ENCODE results near the gene UNG.

The UNG gene

DNA sequence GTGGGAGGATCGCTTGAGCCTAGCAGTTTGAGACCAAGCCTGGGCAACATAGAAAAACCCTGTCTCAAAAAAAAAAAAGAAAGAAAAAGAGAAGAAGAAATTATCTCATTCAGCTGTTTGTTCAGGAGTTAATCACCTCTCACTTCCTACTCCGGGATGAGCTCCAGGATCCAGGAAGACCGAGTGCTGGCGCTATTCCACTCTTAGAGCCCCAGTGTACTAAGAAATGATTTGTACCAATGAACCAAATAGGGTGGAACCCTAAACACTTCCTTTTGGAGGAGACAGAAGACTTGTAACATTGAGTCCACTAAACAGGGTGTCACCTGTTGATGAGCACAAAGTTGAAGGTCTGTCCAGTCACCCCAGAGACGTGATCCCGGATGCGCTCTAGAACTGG is 7.7 kb upstream of the UNG start:
- no peak for DNase-seq (ENCODE audit: low spot score)

DNA sequence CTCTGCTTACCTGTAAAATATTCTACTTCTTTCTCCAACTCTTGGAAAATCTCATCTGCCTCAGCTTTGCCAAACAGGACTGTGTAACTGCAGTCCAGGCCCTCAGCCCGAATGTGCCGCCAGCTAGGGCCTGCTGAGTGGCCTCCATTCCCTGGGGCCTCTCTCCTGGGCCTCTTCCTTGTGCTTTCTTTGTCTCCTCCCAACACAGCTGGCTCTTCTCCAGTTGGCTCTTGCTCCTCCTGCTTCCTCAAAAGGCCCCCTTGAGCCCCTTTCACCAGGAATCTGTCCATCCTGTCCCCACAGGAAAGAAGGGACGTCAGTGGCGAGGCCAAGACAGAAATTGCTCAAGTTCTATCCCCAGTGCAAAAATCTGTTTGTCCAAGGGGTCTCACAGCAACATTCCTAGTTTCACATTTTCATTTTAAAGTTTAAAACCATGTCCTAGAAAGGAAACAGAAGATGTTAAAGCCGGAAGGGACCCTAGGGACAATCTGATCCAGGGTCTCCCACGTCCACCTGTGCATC is 4.8 kb upstream of the UNG start:
- no peak for DNase-seq (ENCODE audit: low spot score)

DNA sequence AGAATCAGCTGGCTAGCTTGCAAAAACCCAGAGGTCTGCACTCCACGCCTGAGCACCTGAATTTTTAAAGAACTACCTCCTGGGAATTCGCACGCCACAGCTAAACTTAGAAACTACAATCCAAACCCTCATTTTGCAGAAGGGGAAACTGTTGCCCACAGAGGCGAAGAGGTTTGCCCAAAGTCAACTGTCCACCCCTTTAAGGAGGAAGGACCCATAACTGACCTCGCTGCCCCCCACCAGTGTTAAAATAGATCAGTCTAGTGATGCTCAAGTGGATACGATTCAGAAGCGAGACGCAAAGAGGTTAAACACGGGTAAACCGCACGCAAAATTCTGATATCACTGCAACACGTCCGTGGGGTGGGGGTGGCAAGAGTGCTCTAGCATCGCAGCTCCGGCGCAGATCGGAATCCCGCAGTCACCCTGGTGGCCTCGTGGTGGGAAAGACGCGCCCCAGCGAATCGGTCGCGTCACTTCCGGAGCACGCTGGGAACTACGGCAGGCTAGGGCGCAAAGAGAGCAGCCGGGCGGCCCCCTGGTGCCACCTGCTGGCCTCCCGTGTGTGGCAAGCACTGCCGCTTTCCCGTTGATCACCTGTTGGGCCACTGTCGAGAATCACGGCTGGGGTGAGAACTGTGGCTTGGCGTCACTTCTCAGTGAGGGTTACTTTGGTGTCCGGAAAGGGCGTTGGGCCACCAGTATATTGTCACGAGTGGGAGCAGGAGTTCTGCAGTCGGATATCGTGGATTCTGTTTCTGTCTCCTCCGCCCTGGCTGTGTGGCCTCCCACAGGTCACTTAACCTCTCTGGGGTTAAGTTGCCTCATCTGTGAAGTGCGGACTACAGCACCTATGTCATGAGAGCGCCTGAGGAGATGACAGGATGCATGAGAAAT is 4.1 kb upstream of the UNG start, which contains the start of gene ALKBH2:
ALKBH2 (minus strand) TSS at position 451 of the 897 bp plus-strand sequence. CDS start 686 bp downstream, outside the sequence.
- peak; percentile 94 for DNase-seq (ENCODE audit: low spot score)

DNA sequence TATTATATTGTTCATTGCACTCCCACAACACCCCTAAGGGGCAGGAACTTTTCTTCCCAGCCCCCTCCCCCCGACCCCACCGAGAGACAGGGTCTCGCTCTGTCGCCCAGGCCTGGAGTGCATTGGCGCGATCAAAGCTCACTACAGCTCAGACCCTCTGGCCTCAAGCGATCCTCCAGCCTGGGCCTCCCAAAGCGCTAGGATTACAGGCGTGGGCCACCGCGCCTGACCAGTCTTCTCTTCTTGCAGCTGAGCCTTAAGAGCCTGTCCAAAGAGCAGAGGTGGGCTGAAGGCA is 310 bp upstream of the UNG start:
- DNase-seq (ENCODE audit: low spot score), result no peak

DNA sequence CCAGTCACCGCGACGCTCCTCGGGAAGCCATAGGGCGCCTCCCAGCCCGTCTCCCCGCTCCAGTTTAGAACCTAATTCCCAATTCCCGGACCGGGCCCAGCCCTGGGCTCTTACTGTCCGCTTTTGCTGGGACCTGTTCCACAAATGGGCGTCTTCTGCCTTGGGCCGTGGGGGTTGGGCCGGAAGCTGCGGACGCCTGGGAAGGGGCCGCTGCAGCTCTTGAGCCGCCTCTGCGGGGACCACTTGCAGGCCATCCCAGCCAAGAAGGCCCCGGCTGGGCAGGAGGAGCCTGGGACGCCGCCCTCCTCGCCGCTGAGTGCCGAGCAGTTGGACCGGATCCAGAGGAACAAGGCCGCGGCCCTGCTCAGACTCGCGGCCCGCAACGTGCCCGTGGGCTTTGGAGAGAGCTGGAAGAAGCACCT is 797 bp downstream of the UNG start:
- DNase-seq (ENCODE audit: low spot score), result no peak

DNA sequence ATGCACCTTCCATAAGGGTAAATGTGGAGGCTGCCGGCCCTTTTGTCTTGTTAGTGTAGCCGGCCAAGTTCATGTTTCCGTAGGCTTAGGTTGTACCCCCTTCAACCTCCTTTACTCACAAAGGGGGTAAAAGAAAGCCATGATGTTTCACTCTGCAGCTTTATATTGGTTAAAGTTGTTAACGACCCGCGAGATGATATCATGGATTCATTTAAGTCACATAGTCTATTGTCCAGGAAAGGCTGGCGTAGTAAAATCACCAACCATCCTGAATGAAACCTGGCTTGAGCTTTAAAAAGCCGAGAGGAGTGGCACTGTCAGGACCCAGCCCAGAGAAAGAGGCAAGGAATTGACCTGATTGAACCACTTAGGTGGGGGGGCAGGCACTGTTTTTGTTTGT is 1.3 kb downstream of the UNG start:
- no peak for DNase-seq (ENCODE audit: low spot score)

DNA sequence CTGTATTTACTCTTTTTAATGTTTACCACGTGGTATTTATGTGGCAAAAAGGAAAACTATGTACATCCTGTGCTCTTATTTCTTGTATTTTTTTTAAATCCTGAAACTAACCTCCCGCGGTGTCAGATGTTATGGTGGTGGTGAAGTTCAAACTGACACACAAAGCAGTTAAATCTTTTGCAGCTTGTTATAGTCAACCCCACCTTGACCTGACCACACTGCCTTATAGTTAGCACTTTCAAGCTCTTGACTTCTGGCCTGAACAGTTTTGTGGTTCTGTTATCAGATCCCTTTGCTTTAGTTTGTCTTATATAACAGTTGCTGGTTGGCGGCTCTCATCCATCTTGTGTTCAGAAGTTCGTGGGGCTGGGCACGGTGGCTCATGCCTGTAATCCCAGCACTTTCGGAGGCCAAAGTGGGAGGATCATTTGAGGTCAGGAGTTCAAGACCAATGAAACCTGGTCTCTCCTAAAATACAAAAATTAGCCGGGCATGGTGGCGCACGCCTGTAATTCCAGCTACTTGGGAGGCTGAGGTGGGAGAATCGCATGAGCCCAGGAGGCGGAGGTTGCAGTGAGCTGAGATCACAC is 2.1 kb downstream of the UNG start:
- DNase-seq (ENCODE audit: low spot score), result no peak

DNA sequence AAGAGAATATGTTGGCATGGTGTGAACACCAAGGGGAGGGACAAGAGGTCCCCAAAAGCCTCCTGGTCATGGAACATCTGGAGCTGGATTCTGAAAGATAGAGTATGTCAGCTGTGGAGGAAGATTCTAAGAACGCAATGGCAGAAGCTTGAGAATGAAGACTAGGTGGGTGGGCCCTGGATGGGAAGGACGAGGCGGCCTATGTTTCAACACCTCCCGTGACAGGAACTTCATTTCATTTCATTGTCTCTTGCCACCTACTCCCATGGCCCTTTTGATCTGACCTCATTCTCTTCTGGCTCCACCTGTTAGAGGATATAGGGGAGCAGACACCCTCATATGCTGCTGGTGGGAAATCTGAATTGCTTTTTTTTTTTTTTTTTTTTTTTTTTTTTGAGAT is 3.3 kb downstream of the UNG start:
- no peak for DNase-seq (ENCODE audit: low spot score)

DNA sequence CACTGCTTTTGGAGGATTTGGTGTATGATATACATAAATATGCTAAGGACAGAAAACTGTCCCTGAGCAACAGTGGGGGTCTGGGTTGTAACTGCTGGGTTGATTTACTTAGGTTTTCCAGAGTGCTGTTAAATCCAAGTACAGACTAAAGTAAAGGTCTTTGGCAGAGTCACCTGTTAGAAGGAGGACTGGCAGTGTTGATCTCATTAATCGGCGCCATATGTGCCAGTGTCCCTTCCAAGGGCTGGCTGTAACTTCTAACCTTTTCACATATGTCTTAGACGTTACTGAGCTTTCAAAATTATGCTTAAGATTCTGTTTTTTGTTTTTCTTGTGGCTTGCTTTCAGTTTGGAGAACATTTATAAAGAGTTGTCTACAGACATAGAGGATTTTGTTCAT is 5.1 kb downstream of the UNG start:
- DNase-seq (ENCODE audit: low spot score), result no peak

DNA sequence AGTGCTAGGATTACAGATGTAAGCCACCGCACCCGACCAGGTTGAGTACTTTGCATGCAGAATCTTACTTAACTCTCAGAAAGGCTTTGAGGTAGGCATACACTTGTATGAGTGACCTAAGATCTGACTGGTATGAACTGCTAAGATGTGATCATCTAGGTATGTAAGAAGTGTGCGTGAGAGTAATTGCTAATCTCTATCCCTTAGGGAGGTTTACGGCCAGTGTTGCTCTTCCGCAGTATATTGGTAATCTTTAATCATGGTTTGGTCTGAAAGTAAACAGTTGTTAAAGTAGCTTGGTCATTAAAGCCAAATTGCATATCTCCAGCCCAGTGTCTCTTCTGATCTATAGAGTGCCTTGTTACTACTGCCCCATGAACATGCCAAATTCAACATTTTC is 7.8 kb downstream of the UNG start:
- DNase-seq (ENCODE audit: low spot score), result no peak

DNA sequence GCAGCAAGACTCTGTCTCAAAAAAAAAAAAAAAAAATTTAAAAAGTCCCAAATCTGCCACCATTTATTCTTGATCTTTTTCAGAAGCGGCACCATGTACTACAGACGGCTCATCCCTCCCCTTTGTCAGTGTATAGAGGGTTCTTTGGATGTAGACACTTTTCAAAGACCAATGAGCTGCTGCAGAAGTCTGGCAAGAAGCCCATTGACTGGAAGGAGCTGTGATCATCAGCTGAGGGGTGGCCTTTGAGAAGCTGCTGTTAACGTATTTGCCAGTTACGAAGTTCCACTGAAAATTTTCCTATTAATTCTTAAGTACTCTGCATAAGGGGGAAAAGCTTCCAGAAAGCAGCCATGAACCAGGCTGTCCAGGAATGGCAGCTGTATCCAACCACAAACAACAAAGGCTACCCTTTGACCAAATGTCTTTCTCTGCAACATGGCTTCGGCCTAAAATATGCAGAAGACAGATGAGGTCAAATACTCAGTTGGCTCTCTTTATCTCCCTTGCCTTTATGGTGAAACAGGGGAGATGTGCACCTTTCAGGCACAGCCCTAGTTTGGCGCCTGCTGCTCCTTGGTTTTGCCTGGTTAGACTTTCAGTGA is 12.5 kb downstream of the UNG start:
- DNase-seq (ENCODE audit: low spot score), result no peak

DNA sequence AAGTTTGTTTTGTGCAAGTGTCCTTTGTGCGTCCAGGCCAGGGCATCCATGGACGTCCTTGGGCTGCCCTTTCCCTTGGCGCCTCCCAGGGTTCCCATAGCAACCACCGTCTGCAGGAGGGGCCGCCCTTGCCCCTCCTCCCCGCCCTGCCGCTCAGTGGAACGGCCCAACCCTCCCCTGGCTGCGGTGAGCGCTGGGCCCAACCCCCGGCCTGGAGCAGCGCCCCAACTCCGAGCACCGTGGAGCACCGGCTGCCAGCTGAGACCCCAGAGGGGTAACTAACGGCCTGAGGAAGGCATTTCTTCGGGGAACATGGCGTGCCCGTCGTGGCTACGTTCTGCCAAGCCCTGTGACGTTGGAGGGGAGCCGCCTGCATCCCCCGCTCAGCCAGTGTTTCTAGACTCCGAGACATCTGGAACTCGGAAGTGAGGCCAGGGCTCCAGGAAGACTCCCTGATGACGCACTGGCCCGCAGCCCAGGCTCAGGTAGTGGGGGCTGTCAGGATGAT is 13.6 kb downstream of the UNG start:
- DNase-seq (ENCODE audit: low spot score), result no peak

DNA sequence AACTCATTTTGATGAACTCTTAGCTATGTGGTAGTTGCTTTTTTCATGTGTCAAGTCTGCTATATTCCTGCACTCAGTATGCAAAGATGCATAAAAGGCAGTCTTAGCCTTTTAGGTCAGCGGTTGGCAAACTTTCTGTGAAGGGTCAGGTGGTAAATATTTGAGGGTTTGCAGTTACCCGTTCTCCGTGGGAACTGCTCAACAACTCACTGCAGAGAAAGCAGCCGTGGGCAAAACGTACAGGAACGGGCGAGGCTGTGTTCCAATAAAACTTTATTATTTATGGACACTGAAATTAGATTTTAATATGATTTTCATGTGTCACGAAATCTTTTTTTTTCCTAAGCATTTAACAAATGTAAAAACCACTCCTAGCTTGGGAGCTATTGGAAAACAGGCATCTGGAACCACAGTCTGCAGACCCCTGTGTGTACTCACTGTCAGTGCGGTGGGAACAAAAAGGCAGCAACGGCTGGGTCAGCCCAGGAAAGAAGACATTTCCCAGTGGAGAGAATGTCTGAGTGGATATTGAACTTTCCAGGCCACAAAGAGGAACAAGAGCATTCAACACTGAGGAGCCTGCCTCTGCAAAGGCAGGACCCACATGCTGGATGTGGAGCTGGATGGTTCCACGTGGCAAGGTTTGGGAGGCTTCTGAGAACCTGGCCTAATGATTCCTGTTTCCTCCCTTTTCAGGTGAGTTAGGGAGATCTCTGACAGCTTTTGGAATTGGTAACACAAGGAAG is 15.5 kb downstream of the UNG start:
- DNase-seq (ENCODE audit: low spot score), result no peak

DNA sequence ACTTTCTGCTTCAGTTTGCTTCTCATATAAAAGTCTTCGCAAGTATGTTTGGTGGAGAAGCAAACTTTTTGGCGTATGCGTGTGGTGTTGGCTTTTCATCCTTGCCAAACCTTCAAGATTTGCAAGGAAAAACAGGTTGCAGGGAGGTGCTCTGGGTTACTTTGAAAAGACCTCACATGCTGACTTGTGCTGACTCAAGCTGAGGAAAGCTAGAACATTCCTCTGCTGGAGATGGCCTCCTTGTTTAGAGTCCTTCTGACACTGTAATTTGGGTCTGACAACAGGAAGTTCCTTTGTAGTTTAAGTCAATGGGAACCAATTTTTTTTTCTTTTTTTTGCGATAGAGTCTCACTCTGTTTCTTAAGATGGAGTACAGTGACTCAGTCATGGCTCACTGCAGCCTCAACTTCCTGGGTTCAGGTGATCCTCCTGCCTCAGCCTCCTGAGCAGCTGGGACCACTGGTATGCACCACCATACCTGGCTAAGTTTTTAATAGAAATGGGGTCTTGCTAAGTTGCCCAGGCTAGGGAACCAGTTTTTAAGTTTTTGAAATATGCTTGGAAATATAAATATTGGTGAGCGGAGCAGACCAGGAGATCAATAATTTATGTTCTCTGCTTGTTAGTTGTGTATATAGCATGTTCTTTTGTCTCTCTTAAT is 16.4 kb downstream of the UNG start:
- no peak for DNase-seq (ENCODE audit: low spot score)

DNA sequence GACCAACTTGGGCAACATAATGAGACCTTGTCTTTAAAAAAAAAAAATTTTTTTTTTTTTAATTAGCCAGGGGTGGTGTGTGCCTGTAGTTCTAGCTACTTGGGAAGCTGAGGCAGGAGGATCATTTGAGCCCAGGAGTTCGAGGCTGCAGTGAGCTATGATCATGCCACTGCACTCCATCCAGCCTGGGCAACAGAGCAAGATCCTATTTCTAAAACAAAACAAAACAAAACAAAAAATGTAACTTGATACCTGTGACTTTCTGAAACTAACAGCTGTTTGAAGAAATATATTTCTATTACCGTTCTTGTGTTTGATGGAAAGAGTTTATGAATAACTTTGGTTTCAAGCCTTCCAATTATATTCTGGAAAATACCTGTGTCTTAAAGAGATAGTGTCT is 17.2 kb downstream of the UNG start:
- no peak for DNase-seq (ENCODE audit: low spot score)

DNA sequence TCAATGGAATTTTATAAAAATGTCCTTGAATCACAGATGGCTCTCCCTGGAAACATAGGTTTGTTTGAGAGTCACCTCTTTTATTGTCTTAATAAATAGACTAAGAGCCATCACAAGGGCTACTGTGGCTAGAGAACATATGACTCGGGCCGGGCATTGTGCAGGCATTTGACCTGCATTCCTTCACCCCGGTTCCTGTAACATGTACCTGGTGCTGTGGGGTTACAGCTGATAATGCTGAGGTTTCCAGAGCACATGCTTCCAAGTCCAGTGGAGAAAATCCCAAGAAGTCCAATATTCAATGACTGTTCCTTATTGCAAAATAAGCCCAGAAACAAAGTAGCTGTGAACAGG is 18.0 kb downstream of the UNG start:
- no peak for DNase-seq (ENCODE audit: low spot score)

DNA sequence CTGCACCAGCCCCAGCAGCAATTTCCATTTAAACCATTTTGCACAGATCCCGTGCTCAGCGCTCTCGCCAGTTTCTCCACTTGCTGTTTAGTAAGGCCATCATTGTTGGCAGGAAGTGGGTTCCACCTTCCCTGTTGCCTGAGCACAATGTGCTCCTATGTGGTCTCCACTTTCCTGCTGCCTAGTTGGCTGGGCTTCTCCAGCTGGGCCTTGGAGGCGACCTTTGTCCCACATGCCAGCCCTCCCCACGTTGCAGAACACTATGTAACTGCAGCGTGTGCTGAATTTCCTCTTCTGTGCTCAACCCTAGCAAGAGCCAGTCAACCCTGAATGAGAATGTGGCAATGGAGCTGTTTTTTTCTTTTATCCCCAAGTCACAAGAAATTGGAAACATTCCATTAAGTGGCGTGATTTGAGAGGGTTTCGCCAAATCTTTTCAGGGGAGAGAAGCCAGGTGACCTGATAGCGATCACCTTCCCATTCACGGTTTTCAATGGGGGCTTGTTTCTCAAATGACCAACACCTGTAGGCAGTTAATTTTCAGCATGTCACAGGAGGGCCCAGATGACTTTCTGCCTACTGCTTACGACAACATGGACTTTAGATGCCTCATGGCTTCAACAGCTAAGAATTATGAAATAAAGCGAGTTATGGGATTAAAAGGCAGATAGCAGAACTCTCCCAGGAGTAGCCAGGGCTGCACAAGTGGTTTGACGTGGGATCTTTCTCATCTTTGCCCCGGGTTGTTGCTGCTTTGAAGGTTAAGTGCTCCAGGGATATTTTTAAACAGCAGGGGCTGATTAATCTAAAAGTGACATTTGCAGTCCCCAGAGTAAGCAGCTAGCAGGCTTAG is 18.6 kb downstream of the UNG start, which contains the start of gene ACACB:
ACACB (plus strand) TSS at position 830 of the 853 bp plus-strand sequence. CDS start 22,819 bp downstream, outside the sequence.
- no peak for DNase-seq (ENCODE audit: low spot score)

DNA sequence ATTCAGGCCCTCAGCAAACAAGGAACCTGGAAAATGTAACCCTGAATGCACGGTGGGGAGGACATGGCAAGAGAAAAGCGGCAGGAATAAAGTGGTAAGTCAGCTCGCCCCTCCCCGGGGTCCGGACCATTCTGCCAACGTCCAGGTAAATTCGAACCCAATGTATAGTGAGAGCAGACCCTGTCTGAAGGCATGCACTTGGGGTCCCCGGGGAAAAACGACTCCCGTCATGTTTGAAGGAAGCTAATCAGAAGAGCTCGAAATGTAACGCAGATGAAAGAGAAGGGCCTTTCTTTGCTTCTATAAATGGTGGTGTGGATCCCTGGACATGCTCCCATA is 19.2 kb downstream of the UNG start:
- DNase-seq (ENCODE audit: low spot score), result no peak

DNA sequence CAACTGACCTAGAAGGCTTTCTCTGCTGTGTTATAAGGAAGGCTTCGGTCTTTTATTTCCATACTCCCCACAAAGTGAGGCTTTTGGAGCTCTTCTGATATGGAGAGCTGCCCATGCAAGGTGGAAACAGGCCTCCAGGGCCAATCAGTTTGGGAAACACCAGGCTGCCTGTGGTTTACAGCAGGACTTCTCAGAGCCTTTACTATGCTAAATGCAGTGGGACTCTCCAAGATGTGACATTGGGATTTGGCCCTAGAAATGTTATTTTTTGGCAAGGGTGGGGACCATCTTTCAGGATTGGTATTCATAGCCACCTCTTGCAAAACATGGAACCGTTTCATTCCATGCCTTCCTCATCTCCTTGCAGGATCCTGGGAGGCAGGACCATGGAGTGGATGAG is 22.7 kb downstream of the UNG start:
- DNase-seq (ENCODE audit: low spot score), result no peak

DNA sequence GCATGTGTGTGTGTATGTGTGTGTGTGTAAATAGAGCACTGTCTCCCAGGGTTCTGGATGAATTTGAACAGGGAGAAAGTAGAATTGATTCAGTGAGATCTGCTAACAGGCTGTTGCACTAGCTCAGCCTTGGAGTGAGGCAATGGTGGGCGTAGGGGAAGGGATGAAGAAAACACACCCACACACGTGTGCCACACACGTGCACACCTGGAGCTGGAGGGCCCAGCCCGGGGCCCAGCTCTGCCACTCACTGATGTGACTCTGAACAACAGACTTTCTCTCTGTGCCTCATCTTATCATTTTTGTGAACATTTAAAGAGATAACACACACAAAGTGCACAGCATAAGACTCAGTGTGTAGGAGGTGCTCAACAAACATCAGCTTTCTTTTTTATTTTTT is 23.2 kb downstream of the UNG start:
- no peak for DNase-seq (ENCODE audit: low spot score)

DNA sequence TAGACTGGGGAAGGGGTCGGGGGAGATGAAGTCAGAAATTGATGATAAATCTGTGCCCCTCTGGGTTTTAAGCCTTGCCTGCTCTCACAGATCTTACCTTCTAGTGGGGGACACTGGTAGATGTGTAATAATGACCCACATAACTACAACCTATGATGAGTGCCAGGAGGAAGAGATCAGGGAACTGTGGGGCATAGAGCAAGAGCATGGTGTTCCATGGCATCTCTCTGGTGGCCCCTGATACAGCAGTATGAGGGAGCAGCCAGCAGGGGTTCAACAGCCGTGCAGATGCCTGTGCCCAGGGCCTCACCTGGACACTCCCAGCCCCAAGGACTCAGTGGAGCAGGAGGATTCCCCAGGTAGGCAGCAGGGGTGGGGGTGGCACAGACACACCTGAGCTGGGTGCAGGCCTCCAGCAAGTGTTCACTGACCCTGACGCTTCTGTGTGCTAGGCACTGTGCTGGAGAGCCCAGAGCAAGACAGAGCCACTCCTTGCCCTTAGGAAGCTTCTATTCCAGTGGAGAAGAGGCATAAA is 24.0 kb downstream of the UNG start:
- DNase-seq (ENCODE audit: low spot score), result no peak
